ENCODE measurements around the gene RAB25. TPM values are rescaled to one million over a fixed set of nuclear protein-coding genes. Genes with fewer than 3 reads are reported as not detected.

The RAB25 gene
- total and polyA plus RNA-seq, 2 of the 13 experiments (the other 11 are each of a cell fraction or from before 2014, with no cell fraction given) = 0.20 to 0.22 TPM

DNA sequence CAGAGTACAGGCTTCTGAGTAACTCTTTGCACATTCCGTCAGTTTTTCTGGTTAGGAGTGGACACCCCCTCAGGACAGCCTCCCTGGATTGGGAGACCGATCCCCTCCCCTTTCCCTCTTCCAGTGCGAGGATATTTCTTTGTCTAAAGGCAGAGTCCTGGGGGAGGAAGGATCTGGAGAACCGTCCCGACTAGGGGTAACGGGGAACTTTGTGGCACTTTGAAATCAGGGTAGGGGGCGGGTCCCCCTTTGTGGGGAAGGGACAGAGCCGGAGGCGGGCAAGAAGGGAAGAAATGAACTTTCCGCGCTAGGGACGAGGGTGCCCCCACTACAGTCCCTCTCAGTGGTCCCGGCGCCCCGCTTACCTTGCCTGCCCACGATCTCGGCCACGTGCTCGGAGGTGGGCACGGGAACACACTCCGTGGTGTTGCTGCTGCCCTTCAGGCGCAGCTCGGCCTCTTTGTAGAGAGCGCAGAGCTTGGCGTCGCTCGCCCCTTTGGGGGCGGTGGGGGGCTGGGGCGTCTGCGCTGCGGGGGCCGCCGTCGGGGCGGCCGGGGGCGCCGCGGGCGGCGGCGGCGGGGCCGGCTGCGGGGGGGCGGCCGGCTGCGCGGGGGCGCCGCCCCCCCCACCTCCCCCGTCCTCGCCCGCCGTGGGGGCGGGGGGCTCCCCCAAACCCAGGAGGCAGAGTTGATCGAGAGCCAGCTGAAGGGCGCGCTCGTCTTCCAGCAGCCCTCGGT, 20.4 kb downstream of the RAB25 start (continued):
- TF ChIP-seq ARID4A (CRISPR knock-in tag; IDR thresholded peaks at IDR 0.05; ENCODE audit: borderline replicate concordance) (peak; percentile 32; the same call in 1 of the 2 replicates), ZNF362 (CRISPR knock-in tag; IDR thresholded peaks at IDR 0.05; ENCODE audit: borderline replicate concordance) (no peak), ZBTB38 (CRISPR knock-in tag; IDR thresholded peaks at IDR 0.05) (0 out of 2 replicates have a peak, but pooled peaks have one; percentile 23), KDM2A (CRISPR knock-in tag; IDR thresholded peaks at IDR 0.05; ENCODE audit: borderline replicate concordance, low read depth) (peak; percentile 29; the same call in 1 of the 2 replicates), ZNF280B (CRISPR knock-in tag; IDR thresholded peaks at IDR 0.05; ENCODE audit: borderline replicate concordance) (0 out of 2 replicates have a peak, but pooled peaks have one; percentile 42), ZBTB7A (CRISPR knock-in tag; IDR thresholded peaks at IDR 0.05) (peak; percentile 30; the same call in 1 of the 2 replicates), AFF4 (CRISPR knock-in tag; IDR thresholded peaks at IDR 0.05) (no peak), ZC3H13 (CRISPR knock-in tag; IDR thresholded peaks at IDR 0.05) (no peak), DNMT1 (CRISPR knock-in tag; IDR thresholded peaks at IDR 0.05) (no peak), EP300 (IDR thresholded peaks at IDR 0.05; ENCODE audit: low read depth in 2 of 2, low read length in 2 of 2) (no peak), EP300 (CRISPR knock-in tag; IDR thresholded peaks at IDR 0.05; ENCODE audit: borderline replicate concordance) (no peak)
- TF ChIP-seq, protein P1, sequence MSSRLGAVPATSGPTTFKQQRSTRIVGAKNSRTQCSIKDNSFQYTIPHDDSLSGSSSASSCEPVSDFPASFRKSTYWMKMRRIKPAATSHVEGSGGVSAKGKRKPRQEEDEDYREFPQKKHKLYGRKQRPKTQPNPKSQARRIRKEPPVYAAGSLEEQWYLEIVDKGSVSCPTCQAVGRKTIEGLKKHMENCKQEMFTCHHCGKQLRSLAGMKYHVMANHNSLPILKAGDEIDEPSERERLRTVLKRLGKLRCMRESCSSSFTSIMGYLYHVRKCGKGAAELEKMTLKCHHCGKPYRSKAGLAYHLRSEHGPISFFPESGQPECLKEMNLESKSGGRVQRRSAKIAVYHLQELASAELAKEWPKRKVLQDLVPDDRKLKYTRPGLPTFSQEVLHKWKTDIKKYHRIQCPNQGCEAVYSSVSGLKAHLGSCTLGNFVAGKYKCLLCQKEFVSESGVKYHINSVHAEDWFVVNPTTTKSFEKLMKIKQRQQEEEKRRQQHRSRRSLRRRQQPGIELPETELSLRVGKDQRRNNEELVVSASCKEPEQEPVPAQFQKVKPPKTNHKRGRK (CRISPR knock-in tag; IDR thresholded peaks at IDR 0.05) = no peak
